Activated T-cell treated with anti-CD3 and anti-CD28 coated beads for 48 hours (primary cell): Measurements from ENCODE around the gene CCR6.

Experiments
- DNase-seq: peaks from one replicate; pipeline ENCODE4 v3.0.0-alpha.2; 2020; ENCODE audit warnings: low read depth

The CCR6 gene

DNA sequence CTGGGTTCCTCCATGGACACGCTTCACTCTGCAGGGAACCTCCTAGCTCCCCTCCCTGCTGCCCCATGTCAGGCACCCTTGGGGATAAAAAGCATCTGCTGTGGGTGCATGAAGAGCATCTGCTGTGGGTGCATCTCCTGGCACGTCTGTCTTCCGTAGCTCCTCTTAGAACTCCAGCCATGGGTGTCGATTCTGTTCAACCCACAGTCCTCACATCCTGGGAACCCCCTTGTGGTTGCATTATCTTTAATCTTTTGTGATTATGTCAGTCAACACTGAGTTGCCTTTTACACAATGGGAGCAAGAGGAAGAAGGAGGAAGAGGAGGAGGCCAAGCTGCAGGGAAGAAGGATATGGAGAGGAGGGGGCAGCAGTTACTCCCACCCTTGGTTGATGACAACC is 24.1 kb upstream of the CCR6 start:
- DNase-seq = no peak

DNA sequence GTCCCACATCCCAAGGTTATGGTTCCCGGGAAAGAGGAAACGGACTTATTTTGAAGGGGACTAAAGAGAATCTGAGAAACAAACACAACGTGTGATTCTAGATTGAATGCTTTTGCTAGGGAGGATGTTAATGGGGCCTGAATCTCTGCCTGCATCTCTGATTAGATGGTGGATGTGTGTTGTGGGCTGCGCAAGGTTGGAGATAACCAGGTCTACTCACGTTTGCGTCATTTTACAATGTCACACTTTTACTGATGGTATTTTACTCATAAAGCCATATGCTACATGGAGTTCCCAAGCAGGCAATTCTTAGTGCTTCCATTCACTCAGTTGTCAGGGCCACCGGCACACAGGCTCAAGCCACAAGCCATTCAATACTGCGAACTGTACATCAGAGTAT is 23.2 kb upstream of the CCR6 start:
- no peak for DNase-seq

- DNase-seq = no peak
These were observed 22.6 kb upstream of the CCR6 start for GRCh38 chr6:167100241-167100674.

- no peak for DNase-seq
These were observed 20.6 kb upstream of the CCR6 start for GRCh38 chr6:167102318-167102717.

GRCh38 chr6:167103041-167103891 is 19.6 kb upstream of the CCR6 start:
- DNase-seq = no peak

DNA sequence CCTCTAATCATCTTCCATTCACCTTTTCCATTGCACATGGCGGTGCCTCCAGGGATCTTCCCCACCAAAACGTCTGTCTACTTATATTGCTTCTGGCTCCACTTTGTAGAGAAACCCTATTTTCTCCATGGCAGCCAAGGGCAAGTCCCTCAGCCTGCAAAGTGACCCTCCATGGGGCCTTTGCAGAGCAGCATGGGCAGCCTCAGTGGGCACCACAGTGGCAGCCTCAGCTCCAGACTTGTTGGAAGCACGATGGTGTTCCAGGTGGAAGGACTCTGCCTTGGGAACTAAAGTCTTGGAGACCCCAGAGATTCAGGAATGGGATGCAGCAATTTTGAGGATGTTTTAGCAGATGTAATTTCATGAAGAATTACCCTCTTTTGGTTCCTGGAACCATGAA is 18.5 kb upstream of the CCR6 start:
- DNase-seq = no peak

GRCh38 chr6:167105060-167105459 is 17.8 kb upstream of the CCR6 start:
- DNase-seq = no peak

DNA sequence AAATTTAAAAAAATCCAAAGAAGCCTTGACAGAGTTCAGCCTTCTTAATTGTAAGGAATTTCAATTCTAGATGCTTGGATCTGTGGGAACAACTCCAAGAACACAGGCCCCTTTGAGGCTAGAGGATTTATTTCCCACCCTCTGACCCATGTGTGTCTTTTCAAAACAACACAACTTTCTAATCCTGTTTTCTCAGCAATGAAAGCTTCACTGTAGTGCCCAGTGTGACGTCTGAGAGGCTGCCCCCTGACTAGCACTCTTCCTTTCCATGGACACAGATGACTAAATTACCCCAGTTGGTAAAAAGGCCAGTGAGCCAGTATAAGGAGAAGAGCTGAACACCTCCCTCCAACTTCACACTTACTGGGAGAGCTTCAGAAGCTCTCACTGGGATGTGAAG is 16.5 kb upstream of the CCR6 start:
- no peak for DNase-seq

DNA sequence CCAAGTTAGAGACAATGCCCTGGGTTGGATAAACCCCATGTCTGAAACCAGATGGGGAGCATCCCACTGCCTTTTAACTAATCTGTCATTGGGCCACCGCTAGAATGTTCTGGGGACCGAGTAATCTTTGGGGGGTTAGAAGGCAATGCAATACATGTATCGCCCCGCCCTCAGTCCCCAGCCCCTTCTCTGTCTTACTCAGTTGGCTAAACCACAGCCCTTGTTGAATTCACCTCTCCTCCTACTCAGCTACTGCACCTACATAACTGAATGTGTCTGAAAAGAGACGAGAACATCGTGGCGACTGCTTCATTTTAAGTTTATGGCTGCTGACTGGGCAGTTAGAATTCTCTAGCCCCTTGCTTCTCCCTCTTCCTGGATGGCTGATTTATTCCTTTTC is 15.1 kb upstream of the CCR6 start:
- DNase-seq = no peak

DNA sequence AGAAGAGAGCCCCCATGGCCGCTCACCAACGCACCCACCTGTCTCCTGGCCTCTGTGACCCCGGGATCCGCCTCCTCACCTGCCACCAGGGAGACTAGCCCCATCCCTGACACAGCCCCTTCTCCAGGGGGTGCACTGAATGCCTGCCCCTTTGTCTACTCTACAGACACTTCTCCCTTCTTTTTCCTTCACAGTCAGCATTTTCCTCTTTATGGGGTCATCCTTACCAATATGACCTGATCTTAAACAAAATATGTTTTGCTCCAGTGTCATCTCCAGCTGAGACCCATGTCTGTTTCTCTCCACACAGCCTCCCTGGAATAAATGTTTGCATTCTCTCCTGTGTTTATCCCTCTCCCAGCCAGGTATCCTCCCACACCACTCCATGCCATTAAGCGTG is 14.6 kb upstream of the CCR6 start:
- DNase-seq = no peak

- DNase-seq = no peak
These were observed 13.2 kb upstream of the CCR6 start for GRCh38 chr6:167109651-167110050.

DNA sequence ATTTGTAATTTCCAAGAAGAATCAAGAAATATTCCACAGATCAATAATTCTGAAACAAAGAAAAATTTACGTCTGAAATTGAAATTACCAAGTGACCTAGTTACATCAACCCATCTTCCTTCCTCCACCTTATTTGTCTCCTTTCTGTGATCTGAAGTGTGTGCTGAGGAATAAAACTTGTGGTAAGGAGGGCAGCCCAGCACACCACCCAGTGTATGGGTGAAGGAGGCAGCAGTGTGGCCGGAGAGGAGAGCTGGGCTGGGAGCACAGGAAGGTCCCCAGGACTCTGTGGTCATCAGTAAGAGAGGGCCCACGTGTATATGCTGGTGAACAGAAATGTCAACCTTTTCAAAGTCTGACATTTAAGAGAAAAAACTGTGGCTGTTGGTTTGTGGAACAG is 11.3 kb upstream of the CCR6 start:
- no peak for DNase-seq

DNA sequence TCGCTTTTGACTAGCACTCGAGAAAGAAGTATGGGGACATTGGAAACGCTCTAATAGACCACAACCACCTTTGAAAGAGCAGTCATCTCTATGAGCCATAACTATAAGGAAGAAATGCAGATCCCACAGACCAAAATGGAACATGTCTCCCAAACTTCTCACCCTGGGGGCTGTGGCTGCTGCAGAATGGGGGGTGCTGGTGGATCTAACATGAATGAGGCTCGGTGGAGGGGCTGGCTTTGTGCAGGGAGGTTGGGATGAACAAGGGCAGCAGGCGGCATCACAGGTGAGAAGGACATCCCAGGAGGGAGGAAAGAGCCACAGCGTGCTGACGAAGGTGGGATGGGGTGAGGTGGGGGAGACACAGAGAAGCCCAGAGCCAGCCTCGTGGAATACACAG is 10.5 kb upstream of the CCR6 start:
- DNase-seq = no peak

GRCh38 chr6:167113047-167113754 is 9.7 kb upstream of the CCR6 start:
- DNase-seq = no peak

DNA sequence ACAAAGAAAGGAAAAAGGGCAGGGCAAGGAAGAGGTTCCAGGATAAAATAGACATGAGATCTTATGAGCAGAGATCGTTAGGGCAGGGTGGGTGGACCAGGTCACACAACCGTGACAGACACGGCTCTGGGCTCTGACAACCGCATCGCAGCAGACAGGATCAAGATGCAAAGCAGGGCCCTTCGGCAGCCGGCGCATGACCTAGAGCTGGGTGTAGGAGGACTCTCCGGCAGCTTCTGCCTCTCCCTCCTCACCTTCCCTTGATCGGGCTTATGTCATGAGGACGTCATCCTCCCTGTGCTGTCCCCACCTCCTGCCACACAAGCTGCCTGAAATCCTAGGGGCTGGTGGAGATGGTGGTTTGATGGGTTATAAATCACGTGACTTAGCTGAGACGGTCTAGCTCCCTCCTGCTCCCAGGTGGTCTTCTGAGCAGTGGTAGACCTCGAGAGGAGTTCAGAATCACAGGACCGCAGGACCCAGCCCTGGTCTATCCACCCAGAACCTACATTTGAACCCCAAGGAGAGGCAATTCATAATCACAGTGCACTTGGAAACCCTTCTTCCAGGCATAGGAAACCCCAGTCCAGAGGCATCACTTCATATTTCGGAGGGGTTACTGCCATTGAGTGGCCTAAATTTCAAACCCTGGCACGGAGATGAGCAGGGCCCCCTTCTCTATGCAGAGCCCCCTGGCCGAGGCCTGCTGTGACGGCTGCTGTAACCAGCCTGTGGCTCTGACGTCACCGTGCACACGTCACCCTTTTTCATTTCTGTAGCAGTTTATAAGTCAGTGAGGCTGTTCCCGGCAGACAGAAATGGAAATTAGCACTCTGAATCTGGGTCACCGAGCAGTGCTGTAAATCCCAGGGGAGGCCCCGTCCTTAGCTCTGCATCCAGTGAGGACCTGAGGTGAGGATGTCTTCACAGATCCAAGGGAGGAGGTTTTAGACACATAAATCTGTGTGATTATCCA is 8.7 kb upstream of the CCR6 start:
- DNase-seq = no peak

DNA sequence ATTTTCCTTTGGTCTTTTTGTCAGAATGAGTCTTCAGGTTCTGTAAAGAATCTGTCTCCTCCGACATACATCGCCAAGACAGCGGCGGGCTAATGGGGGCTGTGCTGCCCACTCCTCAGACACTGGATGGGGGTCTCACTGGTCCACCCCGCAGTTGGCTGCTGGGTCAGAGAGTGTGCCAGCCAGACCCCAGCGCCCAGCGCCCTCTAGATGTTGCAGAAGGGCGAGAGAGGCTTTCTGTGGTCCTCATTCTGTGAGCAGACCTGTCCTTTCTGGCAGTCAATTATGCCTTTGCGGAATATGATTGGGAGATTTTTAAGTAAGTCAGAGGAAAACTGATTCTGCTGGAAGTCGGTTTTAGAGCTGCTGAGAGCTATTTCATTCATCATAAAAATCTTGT is 7.8 kb upstream of the CCR6 start:
- DNase-seq = no peak

DNA sequence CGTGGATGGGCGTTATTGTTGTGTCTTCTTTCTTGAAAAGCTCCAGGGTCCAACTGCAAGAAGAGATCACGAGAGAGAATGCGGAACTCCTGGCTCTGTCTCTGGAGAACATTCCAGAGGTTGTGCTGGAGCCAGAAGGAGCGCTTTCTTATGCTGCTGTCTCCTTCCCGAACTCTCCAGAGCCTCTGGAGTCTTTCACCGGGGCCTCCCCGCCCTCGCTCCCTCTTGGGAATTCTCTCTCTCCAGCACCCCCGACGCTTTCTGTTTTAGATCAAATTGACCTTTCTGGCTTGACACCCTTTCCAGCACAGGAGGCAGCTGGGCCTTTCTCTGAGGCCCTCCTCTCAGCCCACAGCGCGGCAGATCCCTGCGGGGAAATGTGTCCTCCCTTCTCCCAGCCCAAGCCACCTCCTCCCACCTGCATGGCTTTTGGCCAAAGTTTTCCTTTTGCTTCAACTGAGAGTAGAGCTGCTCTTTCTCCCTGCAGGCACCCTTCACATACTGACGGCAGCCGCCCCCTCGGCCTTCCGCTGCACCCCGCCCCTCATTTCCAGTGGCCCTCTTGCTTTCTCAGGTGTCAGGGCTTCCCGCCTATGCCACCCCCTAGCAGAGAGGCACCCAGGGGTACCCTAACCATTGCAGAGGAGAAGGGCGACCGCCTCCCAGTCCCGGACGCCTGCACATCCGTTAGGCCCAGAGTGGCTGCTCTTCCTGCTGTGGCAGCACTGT is 6.6 kb upstream of the CCR6 start:
- DNase-seq = no peak

DNA sequence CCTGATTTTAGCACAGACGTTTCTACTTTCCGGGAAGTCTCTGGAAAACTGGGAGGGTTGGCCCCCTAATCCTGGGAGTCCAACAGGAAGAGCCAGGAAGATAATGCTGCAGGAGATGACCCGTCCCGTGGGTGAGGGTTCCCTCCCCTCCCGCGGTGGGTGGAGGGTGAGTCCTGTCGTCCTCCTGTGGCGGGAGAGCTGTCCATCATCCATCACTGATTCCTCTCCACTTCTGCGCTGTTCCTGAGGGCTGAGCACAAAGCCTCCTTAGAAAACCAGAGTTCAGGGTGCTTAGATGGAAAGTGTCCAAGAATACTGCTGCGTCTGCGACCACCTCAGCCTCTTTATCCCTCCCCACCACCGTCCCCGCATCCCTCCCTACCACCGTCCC is 6.1 kb upstream of the CCR6 start:
- DNase-seq = no peak

- no peak for DNase-seq
These were observed 4.9 kb upstream of the CCR6 start for GRCh38 chr6:167118006-167118405.

DNA sequence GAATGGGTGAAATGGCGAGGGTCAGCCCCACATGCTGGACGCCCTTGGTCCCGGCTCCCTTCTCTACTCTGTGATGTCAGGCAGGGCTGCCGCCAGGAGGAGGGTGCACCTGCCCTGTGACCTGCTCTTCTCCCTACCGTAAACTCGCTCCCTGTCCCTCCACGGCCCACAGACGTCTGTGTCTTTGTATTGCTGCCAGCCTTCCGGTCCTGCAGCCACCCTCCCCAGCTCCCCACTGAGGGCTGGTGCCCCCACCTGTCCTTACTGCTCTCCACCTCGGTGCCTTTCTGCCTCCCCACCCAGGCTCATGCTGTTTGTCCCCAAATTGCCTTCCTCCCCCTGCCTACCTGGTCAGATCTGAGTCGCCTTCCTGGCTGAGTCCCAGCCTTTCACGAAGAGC is 4.1 kb upstream of the CCR6 start:
- no peak for DNase-seq

DNA sequence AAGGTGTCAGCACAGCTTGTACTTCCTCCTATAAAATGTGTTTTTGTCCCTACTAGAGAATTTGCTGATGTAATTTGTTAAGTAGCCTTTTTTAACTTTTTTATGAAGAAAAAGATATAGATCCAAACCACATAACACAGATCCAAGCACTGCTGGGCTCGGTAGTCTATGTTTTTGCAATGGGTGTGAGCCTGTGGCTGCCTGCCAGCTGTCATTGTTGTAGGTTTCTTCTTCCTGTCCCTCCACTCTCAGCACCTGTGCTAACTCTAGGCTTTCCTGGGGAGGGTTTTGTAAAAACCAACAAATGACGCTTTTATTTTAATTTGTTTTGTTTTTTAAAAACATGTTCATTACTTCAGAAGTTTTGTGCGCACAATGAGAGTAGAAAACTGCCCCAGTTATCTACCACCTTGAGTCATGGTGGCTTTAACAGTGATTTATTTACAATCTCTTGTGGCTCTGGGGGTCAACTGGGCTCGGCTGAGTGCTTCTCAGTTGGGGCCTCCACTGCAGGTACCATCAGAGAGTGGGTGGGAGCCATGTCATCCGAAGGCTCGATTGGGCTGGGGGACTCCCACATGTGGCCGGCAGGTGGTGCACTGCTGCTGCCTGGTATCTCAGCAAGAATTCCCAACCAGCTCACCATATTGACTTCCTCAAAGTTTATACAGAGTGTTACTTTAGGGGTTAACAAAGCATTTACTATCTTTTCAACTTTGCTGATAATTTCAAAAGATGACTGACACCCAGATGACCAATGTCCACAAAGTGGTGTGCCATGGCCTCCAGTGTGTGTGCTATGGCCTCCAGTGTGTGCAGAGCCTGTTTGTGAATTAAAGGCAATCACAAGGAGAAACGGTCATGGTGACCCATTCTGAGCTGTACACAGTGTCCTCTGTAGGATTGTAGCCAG is 3.0 kb upstream of the CCR6 start:
- DNase-seq = no peak
